Measurements from ENCODE around the gene RTKN2.

- TF ChIP-seq ZNF274 (IDR thresholded peaks at IDR 0.05; ENCODE audit: low read depth, low read length): no peak
- TF ChIP-seq YY1 (IDR thresholded peaks at IDR 0.05; ENCODE audit: insufficient read depth, insufficient read length): no peak
Observed at GRCh38 chr10:62249957-62250356, 18.7 kb downstream of the RTKN2 start.
